PC-9 (cell line): Measurements from ENCODE around the gene RFT1.
A peak's percentile ranks its signal among the peaks of the same experiment; 100 is the strongest.

ENCODE experiments used
- CTCF ChIP-seq: fragments of 200-600 bp; sonication (generic); conservative IDR thresholded peaks from 2 replicates; pipeline ENCODE4 v1.6.1; 2017; ENCODE audit warnings: mixed run types, antibody characterized with exemption, mild to moderate bottlenecking, moderate library complexity
- EZH2 ChIP-seq: fragments of 200-600 bp; sonication (generic); IDR thresholded peaks from 2 replicates; pipeline ENCODE4 v1.8.0; 2017; ENCODE audit warnings: antibody characterized with exemption, low read depth

- no peak for TF ChIP-seq EZH2
- TF ChIP-seq CTCF, result peak; percentile 89
These were observed 16.2 kb downstream of the RFT1 start for GRCh38 chr3:53114011-53114400.
